Measurements from ENCODE around the gene RFK.

RFK gene

GRCh38 chr9:76400534-76401096 lies 6.4 kb upstream of the RFK start:
- Mint-ChIP-seq H3K27ac (no peak overlapping the region), H3K4me3 (no peak overlapping the region), H3K4me1 (ENCODE audit: low read depth) (peaks cover 36% of the 10 kb centered on the region), H3K9me3 (no peaks in the 10 kb centered on the region), H3K36me3 (ENCODE audit: low read depth) (no peaks in the 10 kb centered on the region), H3K27me3 (no peaks in the 10 kb centered on the region)
- DNase-seq: no peak

GRCh38 chr9:76399856-76400255 lies 5.6 kb upstream of the RFK start:
- H3K27me3 Mint-ChIP-seq: no peaks in the 10 kb centered on the region
- DNase-seq: no peak
- H3K9me3 Mint-ChIP-seq: no peaks in the 10 kb centered on the region
- no peaks in the 10 kb centered on the region for H3K36me3 Mint-ChIP-seq (ENCODE audit: low read depth)
- peaks cover 39% of the 10 kb centered on the region for H3K4me1 Mint-ChIP-seq (ENCODE audit: low read depth)
- H3K4me3 Mint-ChIP-seq: no peak overlapping the region
- H3K27ac Mint-ChIP-seq: no peak overlapping the region

- H3K27me3 Mint-ChIP-seq: no peaks in the 10 kb centered on the region
These were observed 2.4 kb upstream of the RFK start for GRCh38 chr9:76396597-76396996.

GRCh38 chr9:76396144-76396543 lies 1.9 kb upstream of the RFK start:
- Mint-ChIP-seq H3K4me1 (ENCODE audit: low read depth) (peaks cover 34% of the 10 kb centered on the region), H3K27me3 (no peaks in the 10 kb centered on the region), H3K9me3 (no peaks in the 10 kb centered on the region), H3K36me3 (ENCODE audit: low read depth) (peaks cover 22% of the 10 kb centered on the region), H3K4me3 (no peak overlapping the region), H3K27ac (no peak overlapping the region)
- DNase-seq: no peak

More at GRCh38 chr9:76396597-76396996, 2.4 kb upstream of the RFK start:
- no peaks in the 10 kb centered on the region for H3K9me3 Mint-ChIP-seq
- no peak for DNase-seq
- peaks cover 34% of the 10 kb centered on the region for H3K4me1 Mint-ChIP-seq (ENCODE audit: low read depth)
- no peak overlapping the region for H3K4me3 Mint-ChIP-seq
- no peak overlapping the region for H3K27ac Mint-ChIP-seq
- peaks cover 20% of the 10 kb centered on the region for H3K36me3 Mint-ChIP-seq (ENCODE audit: low read depth)

- Mint-ChIP-seq H3K36me3 (ENCODE audit: low read depth) (peaks cover 30% of the 10 kb centered on the region), H3K27me3 (no peaks in the 10 kb centered on the region), H3K27ac (peak overlapping the region; percentile 58), H3K4me1 (ENCODE audit: low read depth) (peaks cover 39% of the 10 kb centered on the region), H3K9me3 (no peaks in the 10 kb centered on the region), H3K4me3 (peak overlapping the region; percentile 90)
- DNase-seq: no peak
These were observed 1.2 kb upstream of the RFK start for GRCh38 chr9:76395381-76395780.

GRCh38 chr9:76394960-76395252 lies 680 bp upstream of the RFK start:
- H3K27me3 Mint-ChIP-seq: no peaks in the 10 kb centered on the region
- no peaks in the 10 kb centered on the region for H3K9me3 Mint-ChIP-seq
- DNase-seq: no peak
- peak overlapping the region; percentile 98 for H3K27ac Mint-ChIP-seq
- peak overlapping the region; percentile 90 for H3K4me3 Mint-ChIP-seq
- peaks cover 36% of the 10 kb centered on the region for H3K4me1 Mint-ChIP-seq (ENCODE audit: low read depth)
- peaks cover 31% of the 10 kb centered on the region for H3K36me3 Mint-ChIP-seq (ENCODE audit: low read depth)

GRCh38 chr9:76390656-76391055 lies 3.6 kb downstream of the RFK start:
- H3K9me3 Mint-ChIP-seq: no peaks in the 10 kb centered on the region
- no peaks in the 10 kb centered on the region for H3K27me3 Mint-ChIP-seq
- no peak overlapping the region for H3K27ac Mint-ChIP-seq
- DNase-seq: no peak
- no peak overlapping the region for H3K4me3 Mint-ChIP-seq
- H3K36me3 Mint-ChIP-seq (ENCODE audit: low read depth): peaks cover 69% of the 10 kb centered on the region
- H3K4me1 Mint-ChIP-seq (ENCODE audit: low read depth): peaks cover 34% of the 10 kb centered on the region

GRCh38 chr9:76379494-76379893 lies 14.7 kb downstream of the RFK start:
- no peak for DNase-seq
- no peak overlapping the region for H3K4me3 Mint-ChIP-seq
- H3K27ac Mint-ChIP-seq: no peak overlapping the region
- no peaks in the 10 kb centered on the region for H3K4me1 Mint-ChIP-seq (ENCODE audit: low read depth)
- H3K36me3 Mint-ChIP-seq (ENCODE audit: low read depth): peaks cover 20% of the 10 kb centered on the region
- H3K27me3 Mint-ChIP-seq: no peaks in the 10 kb centered on the region
- no peaks in the 10 kb centered on the region for H3K9me3 Mint-ChIP-seq

- H3K36me3 Mint-ChIP-seq (ENCODE audit: low read depth): peaks cover 12% of the 10 kb centered on the region
- no peaks in the 10 kb centered on the region for H3K4me1 Mint-ChIP-seq (ENCODE audit: low read depth)
- no peak for DNase-seq
- no peak overlapping the region for H3K27ac Mint-ChIP-seq
- H3K27me3 Mint-ChIP-seq: no peaks in the 10 kb centered on the region
- no peak overlapping the region for H3K4me3 Mint-ChIP-seq
- H3K9me3 Mint-ChIP-seq: no peaks in the 10 kb centered on the region
These were observed 15.7 kb downstream of the RFK start for GRCh38 chr9:76378367-76379073.

GRCh38 chr9:76377791-76378190 lies 16.4 kb downstream of the RFK start:
- no peak overlapping the region for H3K27ac Mint-ChIP-seq
- no peaks in the 10 kb centered on the region for H3K4me1 Mint-ChIP-seq (ENCODE audit: low read depth)
- peaks cover 4% of the 10 kb centered on the region for H3K36me3 Mint-ChIP-seq (ENCODE audit: low read depth)

GRCh38 chr9:76374783-76375559 lies 19.3 kb downstream of the RFK start:
- H3K36me3 Mint-ChIP-seq (ENCODE audit: low read depth): no peaks in the 10 kb centered on the region
- H3K4me3 Mint-ChIP-seq: no peak overlapping the region
- no peaks in the 10 kb centered on the region for H3K9me3 Mint-ChIP-seq
- DNase-seq: no peak
- H3K27me3 Mint-ChIP-seq: no peaks in the 10 kb centered on the region
- H3K27ac Mint-ChIP-seq: no peak overlapping the region
- no peaks in the 10 kb centered on the region for H3K4me1 Mint-ChIP-seq (ENCODE audit: low read depth)

More at GRCh38 chr9:76377791-76378190, 16.4 kb downstream of the RFK start:
- DNase-seq: no peak
- H3K9me3 Mint-ChIP-seq: no peaks in the 10 kb centered on the region
- no peaks in the 10 kb centered on the region for H3K27me3 Mint-ChIP-seq
- no peak overlapping the region for H3K4me3 Mint-ChIP-seq

GRCh38 chr9:76373784-76374474 lies 20.3 kb downstream of the RFK start:
- Mint-ChIP-seq H3K27me3 (no peaks in the 10 kb centered on the region), H3K4me1 (ENCODE audit: low read depth) (no peaks in the 10 kb centered on the region), H3K9me3 (no peaks in the 10 kb centered on the region), H3K4me3 (no peak overlapping the region), H3K27ac (no peak overlapping the region), H3K36me3 (ENCODE audit: low read depth) (no peaks in the 10 kb centered on the region)
- DNase-seq: no peak

GRCh38 chr9:76373173-76373783 lies 20.9 kb downstream of the RFK start:
- no peaks in the 10 kb centered on the region for H3K27me3 Mint-ChIP-seq
- no peak overlapping the region for H3K4me3 Mint-ChIP-seq
- DNase-seq: no peak
- H3K9me3 Mint-ChIP-seq: no peaks in the 10 kb centered on the region
- H3K4me1 Mint-ChIP-seq (ENCODE audit: low read depth): no peaks in the 10 kb centered on the region
- no peaks in the 10 kb centered on the region for H3K36me3 Mint-ChIP-seq (ENCODE audit: low read depth)
- H3K27ac Mint-ChIP-seq: no peak overlapping the region

GRCh38 chr9:76372336-76372735 lies 21.9 kb downstream of the RFK start:
- DNase-seq: no peak
- Mint-ChIP-seq H3K4me1 (ENCODE audit: low read depth) (no peaks in the 10 kb centered on the region), H3K27me3 (no peaks in the 10 kb centered on the region), H3K27ac (no peak overlapping the region), H3K4me3 (no peak overlapping the region), H3K36me3 (ENCODE audit: low read depth) (no peaks in the 10 kb centered on the region), H3K9me3 (no peaks in the 10 kb centered on the region)
